GM12878 (cell line): ENCODE measurements around the gene CFAP126. TPM values are rescaled to one million over a fixed set of nuclear protein-coding genes. Genes with fewer than 3 reads are reported as not detected.

Source experiments
- ATAC-seq: fragments of 200-7000 bp; cut with Tn5 transposase; 3 replicates; pipeline ENCODE4 v1.9.1; 2020; ENCODE audit warnings: mild to moderate bottlenecking, moderate library complexity
- BruUV-seq: library from RNA; stranded (reverse); fragments of 400-500 nt; replicated peaks from 2 replicates; lab custom pipeline; 2021; lab: Mats Ljungman, UMichigan
- CTCF ChIA-PET: fragments of 300-600 bp; sonication (Branson Sonifier 250); formaldehyde crosslinking; extraction: SDS; loops from one replicate; lab custom pipeline; 2021; ENCODE audit warnings: inconsistent platforms; lab: Yijun Ruan, JAX
- POLR2A ChIA-PET: fragments of 350-600 bp; formaldehyde crosslinking; extraction: SDS; loops from one replicate; lab custom pipeline; 2021; ENCODE audit warnings: inconsistent platforms; lab: Charles Lee
- RAD21 ChIA-PET: fragments of 300-600 bp; sonication (Branson Sonifier 250); formaldehyde crosslinking; loops from one replicate; lab custom pipeline; 2023; ENCODE audit warnings: antibody characterized with exemption; ENCODE audit not compliant: unreplicated experiment; lab: Charles Lee
- SMC1A ChIA-PET: fragments of 300-600 bp; sonication (Branson Sonifier 250); formaldehyde crosslinking; loops from one replicate; lab custom pipeline; 2023; ENCODE audit not compliant: unreplicated experiment, uncharacterized antibody; lab: Charles Lee
- DNase-seq: peaks from one replicate; pipeline ENCODE4 v3.0.0-alpha.2; 2011; ENCODE audit warnings: low read depth, low spot score
- FAIRE-seq: peaks from 3 replicates; lab custom pipeline; 2011; peaks lifted over from hg19 to GRCh38; lab: Jason Lieb, UNC
- H2AFZ ChIP-seq: 2 replicates; pipeline ENCODE4 v1.6.0; 2011; ENCODE audit warnings: low read depth, low read length, control low read depth; ENCODE audit not compliant: control insufficient read depth
- H3K27ac ChIP-seq: 2 replicates; pipeline ENCODE4 v1.5.1; 2011; ENCODE audit warnings: control low read depth; ENCODE audit not compliant: control insufficient read depth, insufficient read depth
- H3K27me3 ChIP-seq, 2 experiments: replicated peaks in 1 of 2; 2 replicates each; pipeline versions ENCODE4 v1.6.0 to v1.6.1; 2011; ENCODE audit warnings: low read length in 1 of 2; ENCODE audit not compliant: control insufficient read depth in 2 of 2, insufficient read depth in 2 of 2
- H3K36me3 ChIP-seq, 2 experiments: 2 replicates each; pipeline ENCODE4 v1.5.1; 2011; ENCODE audit warnings: low read length in 1 of 2; ENCODE audit not compliant: control insufficient read depth in 2 of 2, insufficient read depth in 2 of 2
- H3K4me1 ChIP-seq: 2 replicates; pipeline ENCODE4 v1.6.1; 2011; ENCODE audit warnings: mild to moderate bottlenecking, low read length, moderate library complexity, mixed read lengths; ENCODE audit not compliant: control insufficient read depth, insufficient read depth
- H3K4me2 ChIP-seq: 2 replicates; pipeline ENCODE4 v1.6.0; 2011; ENCODE audit warnings: control low read depth; ENCODE audit not compliant: control insufficient read depth, insufficient read depth
- H3K4me3 ChIP-seq: fragments of 200-600 bp; sonication (generic); 2 replicates; pipeline ENCODE4 v1.5.1; 2016
- H3K79me2 ChIP-seq: 2 replicates; pipeline ENCODE4 v1.6.0; 2011; ENCODE audit warnings: low read length; ENCODE audit not compliant: control insufficient read depth, insufficient read depth
- H3K9ac ChIP-seq: 2 replicates; pipeline ENCODE4 v1.8.0; 2011; ENCODE audit warnings: low read length, control low read depth, mixed read lengths; ENCODE audit not compliant: control insufficient read depth, insufficient read depth
- H3K9me3 ChIP-seq: replicated peaks from 3 replicates; pipeline ENCODE4 v1.5.1; 2011; ENCODE audit warnings: mild to moderate bottlenecking, low read length; ENCODE audit not compliant: control insufficient read depth, insufficient read depth
- H4K20me1 ChIP-seq: 2 replicates; pipeline ENCODE4 v1.6.0; 2011; ENCODE audit not compliant: control insufficient read depth, insufficient read depth
- ATF7 ChIP-seq: fragments of 450-650 bp; IDR thresholded peaks from 2 replicates; pipeline ENCODE4 v1.6.1; 2016; ENCODE audit warnings: low read depth, mild to moderate bottlenecking
- BHLHE40 ChIP-seq, 2 experiments: fragments of 450-650 bp in 1 of 2; IDR thresholded peaks; 2 replicates each; pipeline ENCODE4 v1.6.1; 2011 to 2017; ENCODE audit warnings: low read depth in 2 of 2, borderline replicate concordance in 1 of 2, improper control_type of control experiment in 1 of 2, low read length in 1 of 2, mild to moderate bottlenecking in 1 of 2
- CBX3 ChIP-seq: fragments of 200-600 bp; sonication (generic); IDR thresholded peaks from 2 replicates; pipeline ENCODE4 v1.6.1; 2016; ENCODE audit warnings: low read depth, borderline replicate concordance
- CEBPB ChIP-seq, 2 experiments: fragments of 150-350 bp in 1 of 2; IDR thresholded peaks; 2 replicates each; pipeline ENCODE4 v1.6.1; 2012 to 2014; ENCODE audit warnings: low read depth in 2 of 2, low read length in 2 of 2, borderline replicate concordance in 1 of 2, inconsistent platforms in 1 of 2
- HSF1 ChIP-seq: fragments of 150-350 bp; IDR thresholded peaks from 2 replicates; pipeline ENCODE4 v1.6.1; 2014; ENCODE audit warnings: mild to moderate bottlenecking, low read depth, low read length
- IKZF1 ChIP-seq: fragments of 450-650 bp; conservative IDR thresholded peaks from 2 replicates; pipeline ENCODE4 v1.6.1; 2017; ENCODE audit warnings: antibody characterized with exemption, mild to moderate bottlenecking
- IRF4 ChIP-seq: IDR thresholded peaks from 2 replicates; pipeline ENCODE4 v1.6.1; 2011; ENCODE audit warnings: low read depth, low read length
- MEF2A ChIP-seq: IDR thresholded peaks from 2 replicates; pipeline ENCODE4 v1.6.1; 2011; ENCODE audit warnings: low read depth, mild to moderate bottlenecking, low read length, moderate library complexity; ENCODE audit not compliant: insufficient read depth
- MYC ChIP-seq: IDR thresholded peaks from 2 replicates; pipeline ENCODE4 v1.6.1; 2011; ENCODE audit warnings: mild to moderate bottlenecking, low read length, moderate library complexity, inconsistent platforms; ENCODE audit not compliant: insufficient read depth, insufficient replicate concordance, insufficient read length, severe bottlenecking
- NR2C1 ChIP-seq: fragments of 450-650 bp; IDR thresholded peaks from 2 replicates; pipeline ENCODE4 v1.6.1; 2017; ENCODE audit warnings: antibody characterized with exemption, mild to moderate bottlenecking, moderate library complexity
- POLR2AphosphoS5 ChIP-seq: IDR thresholded peaks from 2 replicates; pipeline ENCODE4 v1.6.1; 2011; ENCODE audit warnings: mild to moderate bottlenecking, low read length, inconsistent platforms
- RAD51 ChIP-seq: fragments of 450-650 bp; IDR thresholded peaks from 2 replicates; pipeline ENCODE4 v1.6.1; 2016; ENCODE audit warnings: moderate library complexity, mild to moderate bottlenecking, inconsistent platforms
- SUZ12 ChIP-seq: fragments of 200-600 bp; sonication (generic); IDR thresholded peaks from one replicate; pipeline ENCODE4 v1.6.1; 2018; ENCODE audit warnings: antibody characterized with exemption, mild to moderate bottlenecking; ENCODE audit not compliant: unreplicated experiment
- TCF12 ChIP-seq: IDR thresholded peaks from 2 replicates; pipeline ENCODE4 v1.6.1; 2011; ENCODE audit warnings: low read depth, mild to moderate bottlenecking, low read length
- TCF7 ChIP-seq: IDR thresholded peaks from 2 replicates; pipeline ENCODE4 v1.6.1; 2014; ENCODE audit warnings: antibody characterized with exemption, borderline replicate concordance
- ZZZ3 ChIP-seq: IDR thresholded peaks from 2 replicates; pipeline ENCODE4 v1.6.1; 2011; ENCODE audit warnings: low read depth; ENCODE audit not compliant: control insufficient read depth, insufficient read length
- WGBS: methylation state at CpG from one replicate; pipeline ENCODE4 v1.1.6; 2016; ENCODE audit warnings: low lambda C conversion rate; ENCODE audit not compliant: insufficient replicate concordance, insufficient coverage; ENCODE audit errors: missing lambda C conversion rate; 5-methylcytosine and 5-hydroxymethylcytosine counted together
- in situ Hi-C: fragments of 300-500 bp; cut with MboI; formaldehyde crosslinking; loops from 9 replicates; pipeline ENCODE4 v1.14.3; 2018; ENCODE audit warnings: mixed read lengths
- intact Hi-C: fragments of 100-400 bp; cut with micrococcal nuclease; formaldehyde crosslinking; loops from one replicate; pipeline ENCODE4 v1.14.2; 2022; ENCODE audit not compliant: unreplicated experiment
- polyA plus RNA-seq, 11 experiments: library from polyadenylated mRNA; depleted of rRNA in 4 of 11; unstranded in 6 of 11; stranded (reverse) in 5 of 11; fragments of >200 nt; fragmentation: Nextera tagmentation in 4 of 11; fragmentation: Illumina TruSeq in 1 of 11; extraction: Ambion mirVana in 4 of 11; extraction: Trizol in 1 of 11; gene quantifications; 1 replicate in 1 of 11; 2 replicates in 10 of 11; pipeline versions ENCODE4 v1.2.1 to v1.2.3, GENCODE V29; 2011 to 2016; ENCODE audit warnings: inconsistent platforms in 2 of 11, missing spikeins in 2 of 11, low read depth in 1 of 11
- total RNA-seq, 4 experiments: library from RNA; depleted of rRNA in 3 of 4; stranded (reverse); fragments of >200 nt in 3 of 4; fragmentation: Illumina TruSeq in 1 of 4; extraction: Trizol in 1 of 4; gene quantifications; 2 replicates each; pipeline versions ENCODE4 v1.2.1 to v1.2.3, GENCODE V29; 2013 to 2021
- TF ChIP-seq, protein P1 (sequence below): fragments of 450-650 bp; formaldehyde crosslinking; IDR thresholded peaks from 2 replicates; pipeline ENCODE4 v1.4.0; 2020; ENCODE audit warnings: mild to moderate bottlenecking, moderate library complexity
- TF ChIP-seq, protein P2 (sequence below): IDR thresholded peaks from 2 replicates; pipeline ENCODE4 v1.6.1; 2012; ENCODE audit warnings: low read depth, low read length, improper control_type of control experiment

The CFAP126 gene
- total and polyA plus RNA-seq, 10 of the 15 experiments (the other 5 are each of a cell fraction or from before 2014, with no cell fraction given) = not detected

DNA sequence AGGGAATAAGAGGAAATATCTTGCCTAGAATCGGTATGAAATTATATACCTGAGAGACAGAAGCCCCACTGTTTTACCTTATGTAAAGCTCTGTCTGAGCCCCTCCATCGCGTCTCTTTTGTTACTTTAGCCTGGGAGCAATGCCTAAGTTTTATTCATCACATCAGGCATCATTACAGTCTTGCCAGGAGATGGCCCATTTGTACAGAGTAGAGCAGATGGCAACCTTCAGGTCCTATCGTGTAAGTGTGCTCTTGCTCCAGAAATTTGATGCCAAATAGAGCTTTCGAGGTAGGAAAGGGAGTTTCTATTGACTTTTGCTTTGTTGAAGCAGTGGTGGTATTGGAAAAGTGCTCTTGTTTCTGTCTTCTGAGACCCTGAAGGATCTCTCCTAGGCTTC lies 24.9 kb downstream of the CFAP126 start (continued):
- TF ChIP-seq, protein P1, sequence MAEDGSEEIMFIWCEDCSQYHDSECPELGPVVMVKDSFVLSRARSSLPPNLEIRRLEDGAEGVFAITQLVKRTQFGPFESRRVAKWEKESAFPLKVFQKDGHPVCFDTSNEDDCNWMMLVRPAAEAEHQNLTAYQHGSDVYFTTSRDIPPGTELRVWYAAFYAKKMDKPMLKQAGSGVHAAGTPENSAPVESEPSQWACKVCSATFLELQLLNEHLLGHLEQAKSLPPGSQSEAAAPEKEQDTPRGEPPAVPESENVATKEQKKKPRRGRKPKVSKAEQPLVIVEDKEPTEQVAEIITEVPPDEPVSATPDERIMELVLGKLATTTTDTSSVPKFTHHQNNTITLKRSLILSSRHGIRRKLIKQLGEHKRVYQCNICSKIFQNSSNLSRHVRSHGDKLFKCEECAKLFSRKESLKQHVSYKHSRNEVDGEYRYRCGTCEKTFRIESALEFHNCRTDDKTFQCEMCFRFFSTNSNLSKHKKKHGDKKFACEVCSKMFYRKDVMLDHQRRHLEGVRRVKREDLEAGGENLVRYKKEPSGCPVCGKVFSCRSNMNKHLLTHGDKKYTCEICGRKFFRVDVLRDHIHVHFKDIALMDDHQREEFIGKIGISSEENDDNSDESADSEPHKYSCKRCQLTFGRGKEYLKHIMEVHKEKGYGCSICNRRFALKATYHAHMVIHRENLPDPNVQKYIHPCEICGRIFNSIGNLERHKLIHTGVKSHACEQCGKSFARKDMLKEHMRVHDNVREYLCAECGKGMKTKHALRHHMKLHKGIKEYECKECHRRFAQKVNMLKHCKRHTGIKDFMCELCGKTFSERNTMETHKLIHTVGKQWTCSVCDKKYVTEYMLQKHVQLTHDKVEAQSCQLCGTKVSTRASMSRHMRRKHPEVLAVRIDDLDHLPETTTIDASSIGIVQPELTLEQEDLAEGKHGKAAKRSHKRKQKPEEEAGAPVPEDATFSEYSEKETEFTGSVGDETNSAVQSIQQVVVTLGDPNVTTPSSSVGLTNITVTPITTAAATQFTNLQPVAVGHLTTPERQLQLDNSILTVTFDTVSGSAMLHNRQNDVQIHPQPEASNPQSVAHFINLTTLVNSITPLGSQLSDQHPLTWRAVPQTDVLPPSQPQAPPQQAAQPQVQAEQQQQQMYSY = no peak
- TF ChIP-seq ATF7 (no peak), POLR2AphosphoS5 (no peak)

DNA sequence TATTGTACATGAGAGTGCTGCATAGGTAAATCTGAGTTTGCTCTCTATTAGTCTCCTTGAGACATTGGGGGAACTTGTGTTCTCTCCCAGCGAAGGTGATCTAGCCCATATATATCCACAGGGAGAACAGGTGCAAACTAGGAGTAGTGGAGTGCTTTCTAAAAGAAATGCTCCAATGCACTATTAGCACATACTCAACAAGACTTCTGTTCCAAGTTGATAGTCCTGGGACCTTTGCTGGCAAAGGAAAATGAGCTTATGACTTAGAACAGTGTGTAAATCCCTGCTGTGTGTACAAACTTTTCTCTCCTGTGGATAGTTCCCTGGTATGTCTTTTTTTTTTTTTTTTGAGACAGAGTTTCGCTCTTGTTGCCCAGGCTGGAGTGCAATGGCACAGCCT lies 25.5 kb downstream of the CFAP126 start:
- Histone ChIP-seq H4K20me1 (no peaks in the 10 kb centered on the region), H3K4me3 (no peak overlapping the region), H2AFZ (no peak overlapping the region), H3K27me3 (no peaks in the 10 kb centered on the region), H3K36me3 (peaks cover 0 to 8% of the 10 kb centered on the region in 2 experiments; a peak in 1 of 4 replicates), H3K4me1 (no peaks in the 10 kb centered on the region), H3K9ac (no peak overlapping the region), H3K9me3 (no peaks in the 10 kb centered on the region), H3K79me2 (no peaks in the 10 kb centered on the region), H3K27ac (no peak overlapping the region), H3K4me2 (no peak overlapping the region)
- DNase-seq (no peak), FAIRE-seq (no peak), ATAC-seq (no peak)
- RAD21 ChIA-PET = no interaction called here
- in situ Hi-C loops = no loop called here
- BruUV-seq = no TSS peak
- POLR2A ChIA-PET = interaction anchor here (1.1 kb wide), 1 partner anchor 140 kb away, joined by 4 read pairs; the partner anchor contains the start of gene NDUFS2
- CTCF ChIA-PET = interaction anchor here (0.8 kb wide), 1 partner anchor 40 kb away, joined by 3 read pairs; no protein-coding TSS in a partner anchor
- WGBS = 90% methylated on average over 2 of the region's 2 CpGs
- SMC1A ChIA-PET = no interaction called here
- intact Hi-C loops = no loop called here
- TF ChIP-seq HSF1 = no peak
- TF ChIP-seq ZZZ3 = no peak
- no peak for TF ChIP-seq IKZF1
- no peak for TF ChIP-seq TCF12
- TF ChIP-seq, protein P2, sequence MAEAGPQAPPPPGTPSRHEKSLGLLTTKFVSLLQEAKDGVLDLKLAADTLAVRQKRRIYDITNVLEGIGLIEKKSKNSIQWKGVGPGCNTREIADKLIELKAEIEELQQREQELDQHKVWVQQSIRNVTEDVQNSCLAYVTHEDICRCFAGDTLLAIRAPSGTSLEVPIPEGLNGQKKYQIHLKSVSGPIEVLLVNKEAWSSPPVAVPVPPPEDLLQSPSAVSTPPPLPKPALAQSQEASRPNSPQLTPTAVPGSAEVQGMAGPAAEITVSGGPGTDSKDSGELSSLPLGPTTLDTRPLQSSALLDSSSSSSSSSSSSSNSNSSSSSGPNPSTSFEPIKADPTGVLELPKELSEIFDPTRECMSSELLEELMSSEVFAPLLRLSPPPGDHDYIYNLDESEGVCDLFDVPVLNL = no peak
- no peak for TF ChIP-seq IRF4
- no peak for TF ChIP-seq TCF7
- TF ChIP-seq NR2C1 = no peak
- no peak for TF ChIP-seq RAD51
- TF ChIP-seq BHLHE40 (IDR thresholded peaks at IDR 0.05; ENCODE audit: borderline replicate concordance in 1 of 2, low read depth in 2 of 2, low read length in 1 of 2) = no peak
- no peak for TF ChIP-seq SUZ12
- TF ChIP-seq CEBPB (IDR thresholded peaks at IDR 0.05; ENCODE audit: borderline replicate concordance in 1 of 2, low read depth in 2 of 2, low read length in 2 of 2) = no peak
- TF ChIP-seq MEF2A = no peak
- no peak for TF ChIP-seq CBX3
- no peak for TF ChIP-seq MYC
